WTC11 (cell line): ENCODE results near the gene OR56B4. TPM values are rescaled to one million over a fixed set of nuclear protein-coding genes. Genes with fewer than 3 reads are reported as not detected.
A peak's percentile ranks its signal among the peaks of the same experiment; 100 is the strongest.
"Not testable (repeated sequence)": the region's sequence is repeated elsewhere in the genome, so short reads cannot be mapped to it uniquely, and the experiment has no call there.

Source experiments
- ATAC-seq: fragments of 200-7000 bp; cut with Tn5 transposase; 2 replicates; pipeline ENCODE4 v1.10.0; 2021; ENCODE audit warnings: mild to moderate bottlenecking, moderate library complexity
- CTCF ChIA-PET: fragments of 300-600 bp; sonication (Branson Sonifier 250); formaldehyde crosslinking; loops from one replicate; lab custom pipeline; 2021; ENCODE audit warnings: antibody characterized with exemption; lab: Charles Lee
- POLR2A ChIA-PET: fragments of 350-600 bp; sonication (Branson Sonifier 250); formaldehyde crosslinking; loops from one replicate; lab custom pipeline; 2021; ENCODE audit warnings: antibody characterized with exemption; lab: Charles Lee
- DNase-seq: peaks from one replicate; pipeline ENCODE4 v3.0.0; 2021; ENCODE audit warnings: low spot score
- H3K27ac Mint-ChIP-seq: 2 replicates; pipeline ENCODE4 v1.8.0; 2021; ENCODE audit warnings: mixed read lengths
- H3K27me3 Mint-ChIP-seq: 2 replicates; pipeline ENCODE4 v1.8.0; 2021; ENCODE audit warnings: low read depth, mild to moderate bottlenecking, moderate library complexity, mixed read lengths
- H3K36me3 Mint-ChIP-seq: 2 replicates; pipeline ENCODE4 v1.8.0; 2021; ENCODE audit warnings: mixed read lengths
- H3K4me1 Mint-ChIP-seq: 2 replicates; pipeline ENCODE4 v1.8.0; 2022; ENCODE audit warnings: mixed read lengths
- H3K4me3 Mint-ChIP-seq: 2 replicates; pipeline ENCODE4 v1.8.0; 2021; ENCODE audit warnings: mild to moderate bottlenecking, moderate library complexity, mixed read lengths
- H3K9me3 Mint-ChIP-seq: 2 replicates; pipeline ENCODE4 v1.8.0; 2021; ENCODE audit warnings: mixed read lengths
- ETV6 ChIP-seq: sonication (generic); formaldehyde crosslinking; IDR thresholded peaks from 2 replicates; pipeline ENCODE4 v1.8.1; 2022; ENCODE audit warnings: mild to moderate bottlenecking, missing genetic modification reagents
- FOXK1 ChIP-seq: sonication (generic); formaldehyde crosslinking; IDR thresholded peaks from 2 replicates; pipeline ENCODE4 v1.8.0; 2022; ENCODE audit warnings: mild to moderate bottlenecking, moderate library complexity, missing genetic modification reagents
- FOXP4 ChIP-seq: sonication (generic); formaldehyde crosslinking; IDR thresholded peaks from 2 replicates; pipeline ENCODE4 v1.8.0; 2022; ENCODE audit warnings: mild to moderate bottlenecking, missing genetic modification reagents
- GTF2I ChIP-seq: fragments of 250-450 bp; sonication (Bioruptor Pico); conservative IDR thresholded peaks from 2 replicates; pipeline ENCODE4 v1.4.0; 2021; ENCODE audit warnings: mild to moderate bottlenecking
- HMGA2 ChIP-seq: fragments of 250-450 bp; sonication (Bioruptor Pico); IDR thresholded peaks from 2 replicates; pipeline ENCODE4 v1.4.0; 2021; ENCODE audit warnings: mild to moderate bottlenecking, moderate library complexity
- JUN ChIP-seq: sonication (generic); formaldehyde crosslinking; IDR thresholded peaks from 2 replicates; pipeline ENCODE4 v1.8.0; 2023; ENCODE audit warnings: mild to moderate bottlenecking, missing genetic modification reagents
- NFATC4 ChIP-seq: fragments of 250-450 bp; sonication (Bioruptor Pico); IDR thresholded peaks from 2 replicates; pipeline ENCODE4 v1.9.0; 2021; ENCODE audit warnings: mild to moderate bottlenecking
- NR1H2 ChIP-seq: sonication (generic); formaldehyde crosslinking; IDR thresholded peaks from 2 replicates; pipeline ENCODE4 v1.9.0; 2021; ENCODE audit warnings: mild to moderate bottlenecking, moderate library complexity, missing genetic modification reagents
- NR2C2 ChIP-seq: sonication (generic); formaldehyde crosslinking; IDR thresholded peaks from 2 replicates; pipeline ENCODE4 v1.8.0; 2022; ENCODE audit warnings: mild to moderate bottlenecking, missing genetic modification reagents
- PREB ChIP-seq: sonication (generic); formaldehyde crosslinking; IDR thresholded peaks from 2 replicates; pipeline ENCODE4 v1.8.1; 2022; ENCODE audit warnings: mild to moderate bottlenecking, missing genetic modification reagents, moderate library complexity, borderline replicate concordance
- SMAD4 ChIP-seq: sonication (generic); formaldehyde crosslinking; IDR thresholded peaks from 2 replicates; pipeline ENCODE4 v1.8.0; 2022; ENCODE audit warnings: mild to moderate bottlenecking, missing genetic modification reagents
- ZNF532 ChIP-seq: fragments of 250-450 bp; sonication (Bioruptor Pico); IDR thresholded peaks from 2 replicates; pipeline ENCODE4 v1.9.0; 2021; ENCODE audit warnings: mild to moderate bottlenecking, borderline replicate concordance
- total RNA-seq: library from RNA; stranded (reverse); gene quantifications from 3 replicates; pipeline ENCODE4 v1.2.3, GENCODE V29; 2021
- TF ChIP-seq, protein P1 (sequence below): sonication (generic); formaldehyde crosslinking; IDR thresholded peaks from 2 replicates; pipeline ENCODE4 v1.8.0; 2023; ENCODE audit warnings: missing genetic modification reagents, mild to moderate bottlenecking, borderline replicate concordance
- TF ChIP-seq, protein P2 (sequence below): sonication (generic); formaldehyde crosslinking; IDR thresholded peaks from 2 replicates; pipeline ENCODE4 v1.8.0; 2022; ENCODE audit warnings: mild to moderate bottlenecking, missing genetic modification reagents

Gene OR56B4
- total RNA-seq, 1 experiment from 2014 or later: not detected

GRCh38 chr11:6067502-6067901 is 40.0 kb upstream of the OR56B4 start (continued):
- no peak for TF ChIP-seq FOXK1

DNA sequence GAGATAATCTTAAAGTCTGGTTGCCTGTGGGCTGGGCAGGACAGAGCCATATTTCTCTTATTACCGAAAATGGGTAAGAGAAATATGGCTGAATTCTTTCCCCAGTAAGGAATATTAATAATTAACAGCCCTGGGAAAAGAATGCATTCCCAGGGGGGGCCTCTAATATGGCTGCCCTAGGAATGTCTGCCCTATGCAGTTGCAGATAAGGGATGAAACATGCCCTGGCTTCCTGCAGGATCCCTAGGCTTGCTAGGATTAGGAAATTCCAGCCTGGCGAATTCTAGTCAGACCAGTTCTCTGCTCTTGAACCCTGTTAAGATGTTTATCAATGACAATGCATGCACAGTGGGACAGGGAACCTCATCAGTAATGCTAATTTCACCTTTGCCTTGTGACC is 31.0 kb upstream of the OR56B4 start:
- POLR2A ChIA-PET, H3K4me3 Mint-ChIP-seq, H3K27ac Mint-ChIP-seq, ATAC-seq, CTCF ChIA-PET, DNase-seq: not testable (repeated sequence)
- peaks cover 21% of the 10 kb centered on the region for H3K4me1 Mint-ChIP-seq
- H3K27me3 Mint-ChIP-seq: peaks cover 13% of the 10 kb centered on the region
- peaks cover 36% of the 10 kb centered on the region for H3K9me3 Mint-ChIP-seq
- H3K36me3 Mint-ChIP-seq: peaks cover 41% of the 10 kb centered on the region

GRCh38 chr11:6077723-6078122 is 29.8 kb upstream of the OR56B4 start:
- TF ChIP-seq NFATC4 (no peak), FOXP4 (CRISPR knock-in tag) (no peak), HMGA2 (CRISPR knock-in tag) (no peak), ETV6 (CRISPR knock-in tag) (no peak), JUN (CRISPR knock-in tag) (no peak), NR1H2 (CRISPR knock-in tag) (no peak), NR2C2 (CRISPR knock-in tag) (no peak), GTF2I (no peak), PREB (CRISPR knock-in tag) (no peak), SMAD4 (CRISPR knock-in tag) (no peak)
- TF ChIP-seq, protein P1, sequence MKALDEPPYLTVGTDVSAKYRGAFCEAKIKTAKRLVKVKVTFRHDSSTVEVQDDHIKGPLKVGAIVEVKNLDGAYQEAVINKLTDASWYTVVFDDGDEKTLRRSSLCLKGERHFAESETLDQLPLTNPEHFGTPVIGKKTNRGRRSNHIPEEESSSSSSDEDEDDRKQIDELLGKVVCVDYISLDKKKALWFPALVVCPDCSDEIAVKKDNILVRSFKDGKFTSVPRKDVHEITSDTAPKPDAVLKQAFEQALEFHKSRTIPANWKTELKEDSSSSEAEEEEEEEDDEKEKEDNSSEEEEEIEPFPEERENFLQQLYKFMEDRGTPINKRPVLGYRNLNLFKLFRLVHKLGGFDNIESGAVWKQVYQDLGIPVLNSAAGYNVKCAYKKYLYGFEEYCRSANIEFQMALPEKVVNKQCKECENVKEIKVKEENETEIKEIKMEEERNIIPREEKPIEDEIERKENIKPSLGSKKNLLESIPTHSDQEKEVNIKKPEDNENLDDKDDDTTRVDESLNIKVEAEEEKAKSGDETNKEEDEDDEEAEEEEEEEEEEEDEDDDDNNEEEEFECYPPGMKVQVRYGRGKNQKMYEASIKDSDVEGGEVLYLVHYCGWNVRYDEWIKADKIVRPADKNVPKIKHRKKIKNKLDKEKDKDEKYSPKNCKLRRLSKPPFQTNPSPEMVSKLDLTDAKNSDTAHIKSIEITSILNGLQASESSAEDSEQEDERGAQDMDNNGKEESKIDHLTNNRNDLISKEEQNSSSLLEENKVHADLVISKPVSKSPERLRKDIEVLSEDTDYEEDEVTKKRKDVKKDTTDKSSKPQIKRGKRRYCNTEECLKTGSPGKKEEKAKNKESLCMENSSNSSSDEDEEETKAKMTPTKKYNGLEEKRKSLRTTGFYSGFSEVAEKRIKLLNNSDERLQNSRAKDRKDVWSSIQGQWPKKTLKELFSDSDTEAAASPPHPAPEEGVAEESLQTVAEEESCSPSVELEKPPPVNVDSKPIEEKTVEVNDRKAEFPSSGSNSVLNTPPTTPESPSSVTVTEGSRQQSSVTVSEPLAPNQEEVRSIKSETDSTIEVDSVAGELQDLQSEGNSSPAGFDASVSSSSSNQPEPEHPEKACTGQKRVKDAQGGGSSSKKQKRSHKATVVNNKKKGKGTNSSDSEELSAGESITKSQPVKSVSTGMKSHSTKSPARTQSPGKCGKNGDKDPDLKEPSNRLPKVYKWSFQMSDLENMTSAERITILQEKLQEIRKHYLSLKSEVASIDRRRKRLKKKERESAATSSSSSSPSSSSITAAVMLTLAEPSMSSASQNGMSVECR (CRISPR knock-in tag): no peak
- Mint-ChIP-seq H3K27me3 (peaks cover 13% of the 10 kb centered on the region), H3K9me3 (peaks cover 36% of the 10 kb centered on the region), H3K4me3 (no peak overlapping the region), H3K4me1 (peaks cover 21% of the 10 kb centered on the region), H3K27ac (no peak overlapping the region), H3K36me3 (peaks cover 41% of the 10 kb centered on the region)
- CTCF ChIA-PET: no interaction called here
- ATAC-seq (peak; percentile 84), DNase-seq (no peak)
- POLR2A ChIA-PET: no interaction called here

DNA sequence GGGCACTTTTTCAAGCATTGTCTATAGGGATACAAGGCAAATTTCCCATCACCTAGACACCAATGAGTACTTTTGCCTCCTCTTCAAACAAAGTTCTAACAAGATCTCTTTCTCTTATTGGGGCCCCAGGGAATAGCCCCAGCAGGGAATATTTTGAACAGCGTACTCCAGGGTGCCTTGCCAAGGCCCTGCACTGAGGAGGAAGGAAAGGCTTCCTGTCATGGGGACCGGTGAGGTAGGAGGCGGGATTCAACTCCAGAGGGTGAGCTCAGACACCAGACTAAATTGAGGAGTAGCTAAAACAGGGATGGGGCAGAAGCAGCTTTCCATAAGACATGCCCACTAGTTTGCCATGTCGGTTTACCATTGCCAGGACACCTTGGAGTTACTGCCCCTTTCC is 28.0 kb upstream of the OR56B4 start:
- H3K36me3 Mint-ChIP-seq: peaks cover 36% of the 10 kb centered on the region
- H3K4me1 Mint-ChIP-seq: peaks cover 21% of the 10 kb centered on the region
- ATAC-seq: no peak
- no peak overlapping the region for H3K27ac Mint-ChIP-seq
- H3K9me3 Mint-ChIP-seq: peaks cover 35% of the 10 kb centered on the region
- no peak overlapping the region for H3K4me3 Mint-ChIP-seq
- DNase-seq: no peak
- TF ChIP-seq, protein P2, sequence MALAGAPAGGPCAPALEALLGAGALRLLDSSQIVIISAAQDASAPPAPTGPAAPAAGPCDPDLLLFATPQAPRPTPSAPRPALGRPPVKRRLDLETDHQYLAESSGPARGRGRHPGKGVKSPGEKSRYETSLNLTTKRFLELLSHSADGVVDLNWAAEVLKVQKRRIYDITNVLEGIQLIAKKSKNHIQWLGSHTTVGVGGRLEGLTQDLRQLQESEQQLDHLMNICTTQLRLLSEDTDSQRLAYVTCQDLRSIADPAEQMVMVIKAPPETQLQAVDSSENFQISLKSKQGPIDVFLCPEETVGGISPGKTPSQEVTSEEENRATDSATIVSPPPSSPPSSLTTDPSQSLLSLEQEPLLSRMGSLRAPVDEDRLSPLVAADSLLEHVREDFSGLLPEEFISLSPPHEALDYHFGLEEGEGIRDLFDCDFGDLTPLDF (CRISPR knock-in tag): no peak
- no peak for TF ChIP-seq ZNF532 (CRISPR knock-in tag)
- TF ChIP-seq, all 79 proteins: peak for 0
- CTCF ChIA-PET: interaction anchor here (1.3 kb wide), 1 partner anchor 179 kb away, joined by 4 read pairs; no protein-coding TSS in a partner anchor
- POLR2A ChIA-PET: no interaction called here
- peaks cover 9% of the 10 kb centered on the region for H3K27me3 Mint-ChIP-seq
